ENCODE measurements around the gene SCP2D1.

- TF ChIP-seq CTCF (conservative IDR thresholded peaks at IDR 0.05 in 1 of 2, IDR thresholded peaks at IDR 0.05 in 1 of 2; ENCODE audit: low read depth in 1 of 2, low read length in 2 of 2) (no peak), EZH2 (IDR thresholded peaks at IDR 0.05; ENCODE audit: low read length, missing control alignments) (no peak)
These were observed 25.6 kb upstream of the SCP2D1 start for GRCh38 chr20:18788021-18788420.

Data from fibroblast of lung (primary cell).